Astrocyte (in vitro differentiated cells and primary cell): Measurements from ENCODE around the gene BSG. TPM values are rescaled to one million over a fixed set of nuclear protein-coding genes. Genes with fewer than 3 reads are reported as not detected.

Experiments
- DNase-seq: peaks from one replicate; pipeline ENCODE4 v3.0.0-alpha.2; 2010; ENCODE audit warnings: low read depth
- FAIRE-seq: peaks from 2 replicates; lab custom pipeline; 2011; peaks lifted over from hg19 to GRCh38; lab: Jason Lieb, UNC
- H2AFZ ChIP-seq: 2 replicates; pipeline ENCODE4 v1.6.0; 2012; ENCODE audit warnings: low read depth, low read length, inconsistent platforms
- H3K27ac ChIP-seq: 2 replicates; pipeline ENCODE4 v1.5.1; 2011; ENCODE audit warnings: low read depth, low read length, inconsistent platforms
- H3K27me3 ChIP-seq: 2 replicates; pipeline ENCODE4 v1.6.0; 2011; ENCODE audit warnings: low read length, inconsistent platforms; ENCODE audit not compliant: insufficient read depth
- H3K36me3 ChIP-seq: 2 replicates; pipeline ENCODE4 v1.5.1; 2011; ENCODE audit warnings: low read length, inconsistent platforms; ENCODE audit not compliant: insufficient read depth
- H3K4me1 ChIP-seq: 2 replicates; pipeline ENCODE4 v1.5.1; 2011; ENCODE audit warnings: low read length, inconsistent platforms; ENCODE audit not compliant: insufficient read depth
- H3K4me2 ChIP-seq: 2 replicates; pipeline ENCODE4 v1.6.0; 2012; ENCODE audit warnings: low read length, inconsistent platforms
- H3K4me3 ChIP-seq: 2 replicates; pipeline ENCODE4 v1.5.1; 2011; ENCODE audit warnings: low read depth, mild to moderate bottlenecking, low read length, inconsistent platforms; ENCODE audit not compliant: insufficient read depth
- H3K79me2 ChIP-seq: 2 replicates; pipeline ENCODE4 v1.6.0; 2012; ENCODE audit warnings: mild to moderate bottlenecking, low read length, inconsistent platforms; ENCODE audit not compliant: insufficient read depth
- H3K9ac ChIP-seq: 2 replicates; pipeline ENCODE4 v1.6.0; 2012; ENCODE audit warnings: mild to moderate bottlenecking, low read length, inconsistent platforms
- H3K9me3 ChIP-seq: 2 replicates; pipeline ENCODE4 v1.5.1; 2012; ENCODE audit warnings: low read depth, mild to moderate bottlenecking, low read length, inconsistent platforms; ENCODE audit not compliant: insufficient read depth
- H4K20me1 ChIP-seq: 2 replicates; pipeline ENCODE4 v1.6.0; 2012; ENCODE audit warnings: low read length, inconsistent platforms; ENCODE audit not compliant: insufficient read depth
- H3K27ac Mint-ChIP-seq: one replicate; pipeline ENCODE4 v1.8.0; 2021; ENCODE audit warnings: mild to moderate bottlenecking, mixed read lengths; ENCODE audit not compliant: unreplicated experiment
- H3K27me3 Mint-ChIP-seq: one replicate; pipeline ENCODE4 v1.8.0; 2021; ENCODE audit warnings: low read depth, mixed read lengths; ENCODE audit not compliant: unreplicated experiment
- H3K36me3 Mint-ChIP-seq: one replicate; pipeline ENCODE4 v1.8.0; 2021; ENCODE audit warnings: low read depth, mixed read lengths; ENCODE audit not compliant: unreplicated experiment
- H3K4me1 Mint-ChIP-seq: one replicate; pipeline ENCODE4 v1.8.0; 2021; ENCODE audit warnings: low read depth, mixed read lengths; ENCODE audit not compliant: unreplicated experiment
- H3K4me3 Mint-ChIP-seq: one replicate; pipeline ENCODE4 v1.8.0; 2021; ENCODE audit warnings: mild to moderate bottlenecking, moderate library complexity, mixed read lengths; ENCODE audit not compliant: unreplicated experiment
- H3K9me3 Mint-ChIP-seq: one replicate; pipeline ENCODE4 v1.8.0; 2021; ENCODE audit warnings: mild to moderate bottlenecking, mixed read lengths; ENCODE audit not compliant: unreplicated experiment
- EZH2 ChIP-seq: IDR thresholded peaks from 2 replicates; pipeline ENCODE4 v1.6.1; 2012; ENCODE audit warnings: mild to moderate bottlenecking, low read length, inconsistent platforms; ENCODE audit not compliant: insufficient read depth
- total RNA-seq: library from RNA; stranded (reverse); gene quantifications from 2 replicates; pipeline ENCODE4 v1.2.1, GENCODE V29; 2021
- TF ChIP-seq, protein P1 (sequence below): IDR thresholded peaks from 2 replicates; pipeline ENCODE4 v1.5.1; 2011; ENCODE audit warnings: low read depth, mild to moderate bottlenecking, inconsistent platforms, low read length, moderate library complexity; ENCODE audit not compliant: insufficient read depth

BSG gene
- total RNA-seq, 1 donor from 2014 or later: 807 TPM

DNA sequence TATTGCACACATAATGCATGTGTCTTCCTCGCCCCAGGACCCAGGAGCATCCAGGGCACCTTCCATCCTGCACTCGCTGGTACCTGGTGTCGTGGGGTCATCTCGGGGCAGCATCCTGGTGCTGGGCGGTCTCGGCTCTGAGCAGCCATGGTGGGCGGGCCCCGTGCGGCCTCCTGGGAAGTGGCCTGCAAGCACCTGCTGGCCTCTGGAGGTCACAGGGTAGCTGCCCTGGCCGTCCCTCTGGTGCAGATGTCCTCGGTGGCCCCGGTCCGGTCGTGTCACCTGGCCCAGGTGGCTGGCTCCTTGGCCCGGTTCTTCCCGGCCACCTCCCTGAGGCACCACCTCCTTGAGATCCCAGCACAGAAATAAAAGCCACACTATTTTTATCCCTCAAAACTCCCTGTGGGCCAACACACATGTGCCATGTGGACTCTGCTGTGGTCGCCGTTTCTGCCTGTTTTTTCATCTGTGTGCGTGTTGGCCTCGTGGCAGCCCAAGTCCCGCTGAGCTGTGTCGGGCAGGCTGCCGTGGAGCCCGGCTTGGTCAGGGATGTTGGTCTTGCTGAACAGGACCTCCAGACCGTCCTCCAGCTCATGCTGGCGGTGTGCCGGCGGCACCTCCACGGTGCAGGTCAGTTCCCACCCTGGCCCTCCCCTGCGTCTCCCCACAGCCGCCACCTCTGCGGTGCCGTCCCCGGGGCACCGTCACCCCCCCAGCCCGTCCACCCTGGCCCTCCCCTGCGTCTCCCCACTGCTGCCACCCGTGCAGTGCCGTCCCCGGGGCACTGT, 33.6 kb upstream of the BSG start:
- Mint-ChIP-seq H3K4me1 (peaks cover 5% of the 10 kb centered on the region), H3K4me3 (no peak overlapping the region), H3K27ac (no peak overlapping the region), H3K9me3 (no peaks in the 10 kb centered on the region), H3K27me3 (no peaks in the 10 kb centered on the region), H3K36me3 (peaks cover 2% of the 10 kb centered on the region)
- TF ChIP-seq EZH2: no peak
- TF ChIP-seq, protein P1, sequence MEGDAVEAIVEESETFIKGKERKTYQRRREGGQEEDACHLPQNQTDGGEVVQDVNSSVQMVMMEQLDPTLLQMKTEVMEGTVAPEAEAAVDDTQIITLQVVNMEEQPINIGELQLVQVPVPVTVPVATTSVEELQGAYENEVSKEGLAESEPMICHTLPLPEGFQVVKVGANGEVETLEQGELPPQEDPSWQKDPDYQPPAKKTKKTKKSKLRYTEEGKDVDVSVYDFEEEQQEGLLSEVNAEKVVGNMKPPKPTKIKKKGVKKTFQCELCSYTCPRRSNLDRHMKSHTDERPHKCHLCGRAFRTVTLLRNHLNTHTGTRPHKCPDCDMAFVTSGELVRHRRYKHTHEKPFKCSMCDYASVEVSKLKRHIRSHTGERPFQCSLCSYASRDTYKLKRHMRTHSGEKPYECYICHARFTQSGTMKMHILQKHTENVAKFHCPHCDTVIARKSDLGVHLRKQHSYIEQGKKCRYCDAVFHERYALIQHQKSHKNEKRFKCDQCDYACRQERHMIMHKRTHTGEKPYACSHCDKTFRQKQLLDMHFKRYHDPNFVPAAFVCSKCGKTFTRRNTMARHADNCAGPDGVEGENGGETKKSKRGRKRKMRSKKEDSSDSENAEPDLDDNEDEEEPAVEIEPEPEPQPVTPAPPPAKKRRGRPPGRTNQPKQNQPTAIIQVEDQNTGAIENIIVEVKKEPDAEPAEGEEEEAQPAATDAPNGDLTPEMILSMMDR: no peak
- no peaks in the 10 kb centered on the region for H3K9me3 ChIP-seq
- DNase-seq: no peak
- H3K4me1 ChIP-seq: peaks cover 15% of the 10 kb centered on the region
- no peak overlapping the region for H3K4me2 ChIP-seq
- peaks cover 44% of the 10 kb centered on the region for H3K79me2 ChIP-seq
- no peaks in the 10 kb centered on the region for H3K27me3 ChIP-seq
- H3K36me3 ChIP-seq: no peaks in the 10 kb centered on the region
- peaks cover 57% of the 10 kb centered on the region for H4K20me1 ChIP-seq
- H3K4me3 ChIP-seq: no peak overlapping the region
- H2AFZ ChIP-seq: no peak overlapping the region
- no peak for FAIRE-seq
- H3K9ac ChIP-seq: no peak overlapping the region
- H3K27ac ChIP-seq: no peak overlapping the region

DNA sequence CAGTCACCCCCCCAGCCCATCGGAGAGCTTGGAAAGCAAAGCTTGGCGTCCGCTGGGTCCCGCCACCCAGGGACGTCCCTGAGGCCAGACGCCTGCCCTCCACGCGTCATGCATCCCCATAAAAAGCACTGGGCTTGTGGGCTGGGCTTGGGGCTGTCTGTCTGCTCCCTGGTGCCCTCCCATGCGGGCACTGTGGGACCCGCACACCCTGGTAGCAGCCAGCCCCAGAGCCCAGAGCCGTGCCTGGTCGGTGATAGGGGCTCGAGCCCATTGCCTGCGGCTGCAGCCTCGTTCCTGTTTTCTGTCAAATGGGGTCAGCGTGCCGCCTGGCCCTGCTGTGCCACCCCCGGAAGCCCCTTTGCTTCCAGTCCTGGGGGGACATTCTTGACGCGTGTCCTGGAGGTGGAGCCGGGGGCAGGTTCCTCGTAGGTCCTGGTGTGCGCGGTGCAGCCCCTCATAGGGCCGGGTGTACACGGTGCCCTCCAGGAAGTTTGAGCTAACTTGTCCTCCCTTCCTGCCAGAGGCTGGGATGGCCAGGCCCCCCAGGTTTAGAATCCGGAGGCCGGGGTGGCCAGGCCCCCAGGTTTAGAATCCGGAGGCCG, 32.9 kb upstream of the BSG start:
- H3K27me3 ChIP-seq: no peaks in the 10 kb centered on the region
- TF ChIP-seq, protein P1: no peak
- TF ChIP-seq EZH2: no peak
- H3K4me1 Mint-ChIP-seq: no peaks in the 10 kb centered on the region
- H3K9me3 Mint-ChIP-seq: no peaks in the 10 kb centered on the region
- DNase-seq (no peak), FAIRE-seq (no peak)
- H3K27ac Mint-ChIP-seq: no peak overlapping the region
- H3K4me3 Mint-ChIP-seq: no peak overlapping the region
- peaks cover 10% of the 10 kb centered on the region for H3K4me1 ChIP-seq
- H3K9ac ChIP-seq: no peak overlapping the region
- H2AFZ ChIP-seq: no peak overlapping the region
- H3K36me3 Mint-ChIP-seq: peaks cover 2% of the 10 kb centered on the region
- peaks cover 50% of the 10 kb centered on the region for H4K20me1 ChIP-seq
- H3K36me3 ChIP-seq: no peaks in the 10 kb centered on the region
- H3K4me3 ChIP-seq: no peak overlapping the region
- no peak overlapping the region for H3K27ac ChIP-seq
- H3K27me3 Mint-ChIP-seq: no peaks in the 10 kb centered on the region
- peaks cover 37% of the 10 kb centered on the region for H3K79me2 ChIP-seq
- H3K9me3 ChIP-seq: no peaks in the 10 kb centered on the region
- no peak overlapping the region for H3K4me2 ChIP-seq
